C1 segment of cervical spinal cord (tissue), 14 donors: ENCODE data around the gene RNU6-8.

ENCODE experiments used
- DNase-seq, 14 donors: peaks; one replicate each; lab custom pipeline; 2025; lab: John Stamatoyannopoulos, UW

RNU6-8 gene

GRCh38 chr14:32205554-32205953 is 2.5 kb upstream of the RNU6-8 start:
- no peak for DNase-seq

GRCh38 chr14:32203928-32204357 is 874 bp upstream of the RNU6-8 start:
- DNase-seq, result peak in 4 of 14 donors; percentile 2 to 61 (median 7)

DNA sequence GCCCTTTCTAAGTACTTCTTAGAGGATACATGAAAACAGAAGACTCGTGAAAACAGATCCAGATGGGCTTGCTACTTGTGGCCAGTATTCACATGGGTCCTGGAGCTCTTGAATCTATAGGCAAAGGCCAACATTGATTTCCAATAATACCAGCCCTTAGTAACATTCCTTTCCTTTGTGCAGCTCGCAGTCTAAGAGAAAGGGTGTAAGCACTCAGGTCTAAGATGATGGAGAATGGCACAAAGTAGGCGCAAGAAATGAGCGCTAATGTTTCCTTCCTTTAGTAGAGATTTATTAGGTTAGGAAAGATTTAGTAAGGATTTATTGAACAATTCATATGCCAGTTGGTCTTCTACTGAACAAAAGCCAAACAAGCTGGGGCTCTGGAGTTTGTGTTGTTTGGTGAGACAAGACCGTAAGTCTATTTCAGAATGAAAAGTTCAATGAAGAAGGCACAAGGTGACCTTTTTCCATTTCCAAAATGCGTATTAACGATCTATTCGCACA is 525 bp downstream of the RNU6-8 start:
- peak in 3 of 14 donors; percentile 33 to 72 (median 62) for DNase-seq

GRCh38 chr14:32201816-32202490 is 1.1 kb downstream of the RNU6-8 start, which contains the start of gene RNU6-7:
TSS of gene RNU6-7 (plus strand) at chr14:32202045.
- DNase-seq, result peak in 10 of 14 donors; percentile 43 to 85 (median 50)

- peak in 13 of 14 donors; percentile 52 to 87 (median 79) for DNase-seq
Observed at GRCh38 chr14:32201193-32201815, 1.8 kb downstream of the RNU6-8 start.

- DNase-seq, result peak in 1 of 14 donors; percentile 19
Observed at GRCh38 chr14:32200368-32201192, 2.5 kb downstream of the RNU6-8 start.

DNA sequence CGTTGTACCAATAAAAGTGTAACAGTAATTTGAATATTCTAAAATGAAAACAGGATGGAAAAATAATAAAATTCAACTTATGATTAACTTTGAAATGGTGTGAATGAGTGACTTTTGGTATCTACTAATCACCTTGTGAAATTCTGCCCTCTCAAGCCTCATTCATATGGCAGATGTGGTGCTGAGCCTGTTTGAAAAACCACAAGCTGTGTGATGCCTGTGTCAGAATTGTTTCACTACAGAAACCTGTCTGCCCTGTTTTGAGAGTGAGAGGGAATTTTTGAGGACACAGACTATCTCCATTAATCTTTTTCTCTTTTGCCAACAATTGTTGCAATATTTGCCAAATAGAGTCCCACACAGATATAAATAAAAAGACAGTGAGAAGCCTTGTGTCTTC is 5.2 kb downstream of the RNU6-8 start:
- no peak for DNase-seq

DNA sequence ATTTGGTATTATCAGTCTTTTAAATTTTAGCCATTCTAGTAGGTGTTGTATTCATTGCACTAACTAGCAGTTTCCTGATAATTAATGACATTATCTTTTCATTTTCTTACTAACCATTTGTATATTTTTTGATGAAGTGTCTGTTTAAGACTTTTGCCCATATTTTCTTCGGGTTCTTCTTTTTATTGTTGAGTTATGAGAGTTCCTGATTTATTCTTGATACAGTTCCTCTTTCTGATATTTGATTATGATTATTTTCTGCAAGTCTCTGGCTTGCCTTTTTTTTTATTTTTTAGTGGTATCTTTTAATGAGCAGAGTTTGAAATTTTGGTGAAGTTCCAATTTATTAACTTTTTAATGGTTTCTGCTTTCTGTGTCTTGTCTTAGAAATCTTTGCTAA is 7.4 kb downstream of the RNU6-8 start:
- DNase-seq, result no peak

DNA sequence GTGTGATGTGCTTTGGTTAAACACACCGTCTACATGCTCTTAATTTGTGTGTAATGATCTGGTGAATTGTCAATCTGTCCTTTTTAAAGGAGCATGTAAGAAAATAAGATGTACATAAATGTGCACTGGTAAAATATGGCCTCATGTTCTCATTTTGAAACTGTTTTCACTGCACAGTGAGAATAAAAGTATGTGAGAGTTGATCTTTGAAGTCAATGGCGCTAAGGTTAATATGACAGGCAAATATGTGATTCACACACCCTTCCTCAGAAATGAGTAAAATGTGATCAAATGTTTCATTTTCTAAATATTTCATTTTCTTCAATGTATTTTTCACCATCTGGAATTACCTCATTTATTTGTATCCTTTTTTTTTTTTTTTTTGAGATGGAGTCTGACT is 9.5 kb downstream of the RNU6-8 start:
- no peak for DNase-seq

DNA sequence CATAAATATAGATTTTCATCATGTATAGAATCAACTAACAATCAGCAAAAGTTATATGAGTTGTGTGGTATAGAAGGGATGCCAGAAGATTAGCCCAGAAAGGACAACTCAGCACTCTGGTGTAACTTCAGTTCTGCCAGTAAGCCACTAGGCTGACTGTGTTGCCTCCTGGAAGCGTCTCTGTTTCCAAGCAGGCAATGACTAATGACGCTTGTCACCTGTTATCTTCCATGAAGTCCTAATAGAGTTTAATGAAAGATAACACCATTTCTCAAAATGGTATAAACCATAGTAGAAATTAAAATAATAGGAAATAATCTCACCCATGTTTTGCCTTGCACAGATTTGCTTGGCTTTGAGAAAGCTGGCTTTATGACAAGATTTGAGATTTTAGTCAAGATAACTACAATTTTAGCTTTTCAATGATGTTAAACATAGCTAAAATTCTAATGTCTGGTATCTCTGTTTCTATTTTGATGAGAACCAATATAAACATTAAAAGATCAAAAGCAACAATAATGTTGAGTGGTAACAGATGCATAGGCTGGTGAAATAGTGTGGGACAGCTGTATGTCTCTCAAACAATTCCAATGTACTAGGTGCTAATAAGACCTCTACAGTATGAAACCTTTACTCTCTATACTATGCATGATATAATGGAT is 10.2 kb downstream of the RNU6-8 start:
- DNase-seq, result no peak

DNA sequence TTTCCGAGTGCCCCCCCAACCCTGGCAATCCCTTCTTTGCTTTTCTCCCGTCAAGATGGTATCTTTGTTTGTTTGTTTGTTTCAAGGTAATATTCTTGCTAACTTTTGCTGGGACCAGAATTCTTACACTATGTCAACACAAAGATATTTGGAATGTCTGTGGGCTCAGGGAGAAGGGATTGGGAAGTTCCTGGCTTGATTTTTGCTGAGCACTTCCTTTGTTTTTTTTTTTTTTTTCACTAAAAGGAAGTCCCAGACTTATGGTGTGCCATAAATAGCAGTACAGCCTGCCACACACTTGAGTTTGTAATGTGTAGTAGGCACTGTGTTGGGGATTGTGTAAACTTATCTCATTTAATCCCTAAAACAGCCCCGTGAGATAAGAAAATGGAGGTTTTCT is 12.4 kb downstream of the RNU6-8 start:
- DNase-seq, result no peak

GRCh38 chr14:32189811-32190210 is 13.3 kb downstream of the RNU6-8 start:
- no peak for DNase-seq

DNA sequence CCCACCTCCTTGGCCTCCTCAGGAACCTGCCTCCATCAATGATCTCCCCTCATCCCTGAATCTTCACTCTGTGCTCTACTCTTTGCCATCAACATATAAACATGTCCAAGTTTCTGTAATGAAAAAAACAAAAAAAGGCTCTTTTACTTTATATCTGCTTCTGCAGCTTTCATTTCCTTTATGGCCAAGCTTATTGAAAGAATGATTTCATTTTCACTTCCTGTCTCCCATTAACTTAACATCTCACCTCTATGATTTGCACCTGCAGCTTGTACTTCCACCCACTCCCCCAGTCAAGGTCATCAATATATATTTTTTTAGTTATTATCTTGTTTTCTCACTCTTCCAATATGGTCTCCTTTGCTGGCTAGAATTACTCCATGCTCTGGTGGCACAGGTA is 16.8 kb downstream of the RNU6-8 start:
- no peak for DNase-seq

DNA sequence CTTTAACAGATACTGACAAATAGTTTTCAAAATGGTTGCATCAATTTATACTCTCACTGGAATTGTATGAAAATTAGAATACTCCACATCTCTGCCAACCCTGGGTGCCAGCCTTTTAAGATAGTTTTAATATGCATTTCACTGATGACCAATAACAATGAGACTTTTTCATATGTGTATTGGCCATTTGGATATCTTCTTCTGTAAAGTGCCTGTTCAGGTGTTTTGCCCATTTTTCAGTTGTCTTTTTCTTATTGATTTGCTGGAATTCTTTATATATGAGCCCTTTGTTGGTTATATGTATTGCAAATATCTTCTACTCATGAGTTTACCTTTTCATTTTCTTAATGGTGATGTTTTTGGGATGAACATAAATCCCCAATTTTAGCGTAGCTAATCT is 18.0 kb downstream of the RNU6-8 start:
- DNase-seq, result no peak

DNA sequence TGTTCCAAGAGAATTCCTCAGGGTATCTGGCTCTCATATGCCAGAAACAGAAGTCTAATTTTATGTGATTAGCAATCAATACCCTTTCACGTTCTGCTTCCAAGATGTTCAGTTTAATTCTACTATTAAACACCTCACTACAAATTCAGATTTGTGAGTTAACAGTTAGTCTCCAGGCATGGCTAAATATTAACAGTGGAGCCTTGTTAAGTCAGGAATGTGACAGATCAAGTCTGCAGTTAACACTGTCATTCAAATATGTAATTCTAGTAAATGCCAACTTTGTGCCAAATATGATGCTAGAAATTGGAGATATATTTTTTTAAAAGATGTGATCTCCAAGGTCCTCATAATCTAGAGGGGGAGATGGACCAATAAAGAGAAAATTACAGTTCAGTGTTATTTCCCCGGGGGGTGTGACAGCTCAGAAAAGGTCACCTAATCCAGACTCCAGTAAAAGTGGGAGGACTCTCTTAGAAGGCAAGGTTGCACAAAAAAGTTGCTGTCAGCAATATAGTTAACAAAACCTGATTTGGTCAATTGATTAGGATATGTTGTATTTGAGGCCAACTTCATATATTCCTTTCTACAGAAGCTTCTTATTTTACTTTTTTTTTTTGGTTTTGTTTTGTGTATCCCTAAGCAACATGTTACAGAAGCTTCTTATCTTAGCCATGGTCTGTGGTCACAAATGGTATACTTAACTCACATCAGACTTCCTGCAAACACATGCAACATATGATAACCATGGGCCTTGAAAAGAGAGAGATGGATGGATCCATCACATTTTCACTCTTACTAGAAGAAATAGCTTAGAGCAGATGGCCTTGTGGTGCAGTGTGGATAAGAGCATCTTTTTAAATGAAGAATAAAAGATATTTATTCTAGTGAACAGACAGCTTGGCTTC is 19.7 kb downstream of the RNU6-8 start:
- DNase-seq, result no peak

- DNase-seq, result no peak
Observed at GRCh38 chr14:32171469-32171868, 31.6 kb downstream of the RNU6-8 start.

DNA sequence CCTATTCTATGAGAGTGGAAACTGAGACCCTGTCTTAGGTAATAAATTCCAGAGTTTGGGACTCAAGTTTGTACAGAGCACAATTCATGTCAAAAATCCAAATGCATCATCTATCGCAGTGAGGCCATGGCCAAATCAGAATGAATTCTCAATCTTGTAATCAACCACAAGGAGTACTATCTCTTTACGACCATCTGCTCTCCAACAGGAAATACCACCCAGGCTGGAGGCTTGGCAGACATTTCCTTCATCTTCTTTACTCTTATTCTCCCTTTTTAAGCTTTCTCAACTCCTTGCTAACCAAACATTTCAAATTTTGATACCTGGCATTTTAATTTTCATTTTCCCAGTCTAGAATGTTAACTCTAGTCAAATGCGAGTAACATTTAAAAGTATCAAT is 33.9 kb downstream of the RNU6-8 start:
- no peak for DNase-seq

- no peak for DNase-seq
Observed at GRCh38 chr14:32167907-32168306, 35.2 kb downstream of the RNU6-8 start.

DNA sequence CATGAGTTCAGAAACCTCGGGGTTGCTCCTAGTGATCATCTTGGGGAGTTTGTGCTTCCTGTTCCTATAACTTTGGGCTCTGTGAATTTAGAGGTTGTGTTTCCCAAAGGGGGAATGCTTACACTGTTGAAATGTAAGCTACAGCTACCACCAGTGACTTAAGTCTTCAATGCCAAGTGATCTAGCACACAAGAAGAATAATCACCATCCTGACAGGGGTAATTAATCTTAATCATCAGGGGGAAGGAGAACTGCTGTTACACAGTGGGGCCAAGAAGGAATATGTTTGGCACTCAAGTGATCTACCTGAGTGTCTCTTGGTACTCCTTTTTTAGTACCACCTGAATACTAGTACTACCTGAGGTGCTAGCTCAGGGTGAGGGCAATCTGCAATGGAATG is 36.1 kb downstream of the RNU6-8 start:
- no peak for DNase-seq

- no peak for DNase-seq
Observed at GRCh38 chr14:32166029-32166428, 37.0 kb downstream of the RNU6-8 start.
